Suprapubic skin (tissue), 4 donors: ENCODE data around the gene ACER1. TPM values are rescaled to one million over a fixed set of nuclear protein-coding genes. Genes with fewer than 3 reads are reported as not detected.

Source experiments
- DNase-seq, 2 donors: peaks; one replicate each; pipeline ENCODE4 v3.0.0-alpha.2; 2019; ENCODE audit warnings: low spot score in 2 of 2
- H3K27ac ChIP-seq: fragments of 200-600 bp; sonication (generic); one replicate; pipeline ENCODE4 v1.5.1; 2019
- H3K27me3 ChIP-seq: fragments of 200-600 bp; sonication (generic); one replicate; pipeline ENCODE4 v1.5.1; 2019
- H3K36me3 ChIP-seq: fragments of 200-600 bp; sonication (generic); one replicate; pipeline ENCODE4 v1.5.1; 2019
- H3K4me1 ChIP-seq: fragments of 200-600 bp; sonication (generic); one replicate; pipeline ENCODE4 v1.5.1; 2019
- H3K4me3 ChIP-seq: fragments of 200-600 bp; sonication (generic); one replicate; pipeline ENCODE4 v1.5.1; 2019; ENCODE audit warnings: mild to moderate bottlenecking
- H3K9me3 ChIP-seq: fragments of 200-600 bp; sonication (generic); one replicate; pipeline ENCODE4 v1.5.1; 2019
- CTCF ChIP-seq, 2 donors: fragments of 200-600 bp in 1 of 2; fragments of 450-650 bp in 1 of 2; sonication (generic) in 1 of 2; IDR thresholded peaks; one replicate each; pipeline ENCODE4 v1.5.1; 2016 to 2019; ENCODE audit warnings: antibody characterized with exemption in 2 of 2, mild to moderate bottlenecking in 1 of 2, moderate library complexity in 1 of 2
- EP300 ChIP-seq: sonication (generic); formaldehyde crosslinking; IDR thresholded peaks from one replicate; pipeline ENCODE4 v1.6.1; 2017; ENCODE audit warnings: antibody characterized with exemption
- POLR2A ChIP-seq, 2 donors: fragments of 450-650 bp; IDR thresholded peaks; one replicate each; pipeline ENCODE4 v1.6.1; 2017; ENCODE audit warnings: antibody characterized with exemption in 2 of 2, mild to moderate bottlenecking in 2 of 2, moderate library complexity in 2 of 2
- POLR2AphosphoS5 ChIP-seq, 3 donors: sonication (generic); formaldehyde crosslinking; IDR thresholded peaks; one replicate each; pipeline ENCODE4 v1.6.1; 2017; ENCODE audit warnings: antibody characterized with exemption in 3 of 3
- WGBS: methylation state at CpG from one replicate; pipeline ENCODE4 v1.1.5; 2018; 5-methylcytosine and 5-hydroxymethylcytosine counted together
- total RNA-seq, 4 donors: library from RNA; depleted of rRNA; stranded (reverse); fragments of >200 nt; gene quantifications; one replicate each; pipeline ENCODE4 v1.1.0, GENCODE V29; 2016

Gene ACER1
- total RNA-seq, 4 donors from 2014 or later, result 22.2 to 81.4 (median 51.8) TPM

- no peaks in the 10 kb centered on the region for H3K9me3 ChIP-seq
- H3K27me3 ChIP-seq, result no peaks in the 10 kb centered on the region
- peaks cover 48% of the 10 kb centered on the region for H3K4me1 ChIP-seq
- TF ChIP-seq EP300 (no peak), CTCF (IDR thresholded peaks at IDR 0.05) (peak; percentile 49 to 98), POLR2A (IDR thresholded peaks at IDR 0.05) (peak in 1 of 2 donors; percentile 9)
- 7% methylated on average over 26 of the region's 66 CpGs for WGBS
- peak within 1 kb of the TSS; percentile 87 for H3K27ac ChIP-seq
- no peaks in the 10 kb centered on the region for H3K36me3 ChIP-seq
- peak within 1 kb of the TSS; percentile 86 for H3K4me3 ChIP-seq
- peak; percentile 97 to 98 for DNase-seq
Measured at GRCh38 chr19:6279931-6280591, 53.4 kb downstream of the ACER1 start, which contains the start of gene MLLT1. Gene MLLT1 (minus strand): TSS chr19:6279975. CDS start chr19:6279784, 191 bp downstream.

GRCh38 chr19:6279620-6279930, 53.8 kb downstream of the ACER1 start:
- peaks cover 53% of the 10 kb centered on the region for H3K4me1 ChIP-seq
- no peak for TF ChIP-seq EP300
- no peak for TF ChIP-seq CTCF (IDR thresholded peaks at IDR 0.05)
- no peaks in the 10 kb centered on the region for H3K36me3 ChIP-seq
- no peaks in the 10 kb centered on the region for H3K27me3 ChIP-seq
- no peak for DNase-seq
- peak overlapping the region; percentile 87 for H3K27ac ChIP-seq
- H3K4me3 ChIP-seq, result peak overlapping the region; percentile 86
- H3K9me3 ChIP-seq, result no peaks in the 10 kb centered on the region
- no CpG with 5 or more reads among the region's 59 CpGs for WGBS

GRCh38 chr19:6278740-6279619, 54.4 kb downstream of the ACER1 start:
- Histone ChIP-seq H3K4me3 (peak overlapping the region; percentile 86), H3K36me3 (no peaks in the 10 kb centered on the region), H3K4me1 (peaks cover 59% of the 10 kb centered on the region), H3K27ac (peak overlapping the region; percentile 87), H3K9me3 (no peaks in the 10 kb centered on the region), H3K27me3 (no peaks in the 10 kb centered on the region)
- no peak for DNase-seq
- WGBS, result 14% methylated on average over 17 of the region's 36 CpGs
- TF ChIP-seq EP300 (no peak), CTCF (IDR thresholded peaks at IDR 0.05) (no peak), POLR2A (IDR thresholded peaks at IDR 0.05) (no peak), POLR2AphosphoS5 (IDR thresholded peaks at IDR 0.05) (no peak)

- peaks cover 68% of the 10 kb centered on the region for H3K4me1 ChIP-seq
- no peaks in the 10 kb centered on the region for H3K27me3 ChIP-seq
- H3K4me3 ChIP-seq, result peak overlapping the region; percentile 86
- 64% methylated on average over 9 of the region's 9 CpGs for WGBS
- no peak overlapping the region for H3K27ac ChIP-seq
- no peak for TF ChIP-seq POLR2A (IDR thresholded peaks at IDR 0.05)
- no peak for TF ChIP-seq CTCF (IDR thresholded peaks at IDR 0.05)
- TF ChIP-seq EP300, result no peak
- H3K36me3 ChIP-seq, result no peaks in the 10 kb centered on the region
- DNase-seq, result no peak
- H3K9me3 ChIP-seq, result no peaks in the 10 kb centered on the region
Measured at GRCh38 chr19:6278051-6278450, 55.4 kb downstream of the ACER1 start.

GRCh38 chr19:6276447-6276846, 57.0 kb downstream of the ACER1 start:
- no peaks in the 10 kb centered on the region for H3K27me3 ChIP-seq
- no peaks in the 10 kb centered on the region for H3K36me3 ChIP-seq
- H3K9me3 ChIP-seq, result no peaks in the 10 kb centered on the region
- H3K4me1 ChIP-seq, result peaks cover 84% of the 10 kb centered on the region
- H3K4me3 ChIP-seq, result no peak overlapping the region
- 60% methylated on average over 12 of the region's 12 CpGs for WGBS
- peak; percentile 88 to 91 for DNase-seq
- H3K27ac ChIP-seq, result peak overlapping the region; percentile 60
- no peak for TF ChIP-seq POLR2AphosphoS5 (IDR thresholded peaks at IDR 0.05)
- no peak for TF ChIP-seq POLR2A (IDR thresholded peaks at IDR 0.05)
- TF ChIP-seq CTCF (IDR thresholded peaks at IDR 0.05), result no peak
- TF ChIP-seq EP300, result no peak
